ENCODE measurements around the gene PDK3. TPM values are rescaled to one million over a fixed set of nuclear protein-coding genes. Genes with fewer than 3 reads are reported as not detected.

The PDK3 gene
- total RNA-seq, 6 experiments from 2014 or later: 0.09 to 1.2 (median 0.12) TPM; not detected in 1

GRCh38 chrX:24426340-24426913 is 38.7 kb upstream of the PDK3 start:
- no peak for TF ChIP-seq CTCF (IDR thresholded peaks at IDR 0.05)
- DNase-seq: no peak
- H3K4me1 Mint-ChIP-seq (ENCODE audit: low read depth): peaks cover 13% of the 10 kb centered on the region
- H3K9me3 Mint-ChIP-seq: no peaks in the 10 kb centered on the region
- H3K4me3 Mint-ChIP-seq: no peak overlapping the region; the same call in 1 of the 2 replicates
- H3K27me3 Mint-ChIP-seq (ENCODE audit: insufficient read depth): no peaks in the 10 kb centered on the region; the same call in none of the 2 replicates
- no peaks in the 10 kb centered on the region for H3K36me3 Mint-ChIP-seq (ENCODE audit: low read depth)
- H3K27ac Mint-ChIP-seq: no peak overlapping the region

- Mint-ChIP-seq H3K27ac (no peak overlapping the region), H3K4me1 (ENCODE audit: low read depth) (peaks cover 13% of the 10 kb centered on the region), H3K9me3 (no peaks in the 10 kb centered on the region), H3K36me3 (ENCODE audit: low read depth) (no peaks in the 10 kb centered on the region), H3K4me3 (no peak overlapping the region), H3K27me3 (ENCODE audit: insufficient read depth) (peaks cover 2% of the 10 kb centered on the region)
- DNase-seq: no peak
- TF ChIP-seq CTCF (IDR thresholded peaks at IDR 0.05): no peak
These were observed 38.0 kb upstream of the PDK3 start for GRCh38 chrX:24426921-24427746.

DNA sequence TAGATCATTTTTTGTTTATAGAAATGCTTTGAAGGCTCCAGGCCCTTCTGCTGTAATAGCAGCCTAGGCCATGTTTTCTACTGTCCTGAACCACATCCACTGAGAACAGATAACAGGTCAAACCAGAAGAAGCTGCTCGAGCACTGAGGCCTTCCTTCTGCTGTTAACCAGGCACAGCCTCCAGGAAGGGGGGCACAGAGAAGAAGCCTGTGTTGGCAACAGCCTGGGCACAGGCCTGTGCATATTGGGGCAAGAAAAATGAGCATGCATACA is 37.4 kb upstream of the PDK3 start:
- H3K9me3 Mint-ChIP-seq: no peaks in the 10 kb centered on the region
- peaks cover 13% of the 10 kb centered on the region for H3K4me1 Mint-ChIP-seq (ENCODE audit: low read depth)
- TF ChIP-seq CTCF (IDR thresholded peaks at IDR 0.05): no peak
- H3K27ac Mint-ChIP-seq: no peak overlapping the region
- H3K4me3 Mint-ChIP-seq: no peak overlapping the region
- H3K27me3 Mint-ChIP-seq (ENCODE audit: insufficient read depth): peaks cover 2% of the 10 kb centered on the region
- no peak for DNase-seq
- no peaks in the 10 kb centered on the region for H3K36me3 Mint-ChIP-seq (ENCODE audit: low read depth)

- H3K36me3 Mint-ChIP-seq (ENCODE audit: low read depth): no peaks in the 10 kb centered on the region
- H3K27ac Mint-ChIP-seq: no peak overlapping the region
- peaks cover 13% of the 10 kb centered on the region for H3K4me1 Mint-ChIP-seq (ENCODE audit: low read depth)
- H3K4me3 Mint-ChIP-seq: no peak overlapping the region
- peaks cover 4% of the 10 kb centered on the region for H3K27me3 Mint-ChIP-seq (ENCODE audit: insufficient read depth)
- H3K9me3 Mint-ChIP-seq: no peaks in the 10 kb centered on the region
- TF ChIP-seq CTCF (IDR thresholded peaks at IDR 0.05): no peak
- no peak for DNase-seq
These were observed 36.6 kb upstream of the PDK3 start for GRCh38 chrX:24428516-24428915.

DNA sequence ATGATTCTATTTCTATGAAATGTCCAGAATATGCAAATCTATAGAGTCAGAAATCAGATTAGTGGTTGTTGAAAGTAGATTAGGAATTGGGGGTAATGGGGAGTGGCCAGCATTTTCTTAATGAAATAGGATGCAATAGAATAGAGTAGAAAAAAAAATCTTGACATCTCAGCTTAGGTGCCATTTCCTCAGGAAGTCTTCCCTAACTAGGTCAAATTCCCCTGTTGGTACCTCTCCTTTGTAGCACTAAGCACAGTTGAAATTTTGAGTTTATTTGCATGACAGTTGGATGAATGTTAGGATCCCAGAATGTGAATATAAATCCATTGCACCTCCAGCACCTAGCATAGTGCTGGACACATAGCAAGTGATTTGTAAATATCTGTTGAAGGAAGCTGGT is 30.0 kb upstream of the PDK3 start:
- H3K27me3 Mint-ChIP-seq (ENCODE audit: insufficient read depth): peaks cover 12% of the 10 kb centered on the region
- no peak overlapping the region for H3K27ac Mint-ChIP-seq
- H3K4me3 Mint-ChIP-seq: no peak overlapping the region
- DNase-seq: no peak
- no peak for TF ChIP-seq CTCF (IDR thresholded peaks at IDR 0.05)
- H3K36me3 Mint-ChIP-seq (ENCODE audit: low read depth): no peaks in the 10 kb centered on the region
- no peaks in the 10 kb centered on the region for H3K9me3 Mint-ChIP-seq
- no peaks in the 10 kb centered on the region for H3K4me1 Mint-ChIP-seq (ENCODE audit: low read depth)
